Measurements from ENCODE around the gene KLF3.

DNA sequence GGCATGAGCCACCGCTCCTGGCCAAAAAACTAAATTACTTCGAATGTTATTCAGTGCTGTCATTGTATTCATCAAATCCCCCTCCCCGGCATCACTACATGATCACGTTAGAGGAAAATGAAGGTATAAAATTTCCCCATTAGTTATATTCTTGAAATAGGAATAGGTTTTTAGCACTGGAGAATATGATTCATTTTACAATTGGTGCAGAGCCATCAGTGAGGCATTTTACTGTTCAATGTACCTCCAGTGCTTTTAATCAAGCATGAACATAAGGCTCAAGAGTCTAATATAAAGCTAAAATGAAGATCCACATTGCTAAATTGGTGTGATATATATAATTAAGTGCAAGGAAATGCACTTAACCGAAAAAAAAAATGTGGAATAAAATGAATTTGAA is 18.3 kb downstream of the KLF3 start:
- TF ChIP-seq, protein P1, sequence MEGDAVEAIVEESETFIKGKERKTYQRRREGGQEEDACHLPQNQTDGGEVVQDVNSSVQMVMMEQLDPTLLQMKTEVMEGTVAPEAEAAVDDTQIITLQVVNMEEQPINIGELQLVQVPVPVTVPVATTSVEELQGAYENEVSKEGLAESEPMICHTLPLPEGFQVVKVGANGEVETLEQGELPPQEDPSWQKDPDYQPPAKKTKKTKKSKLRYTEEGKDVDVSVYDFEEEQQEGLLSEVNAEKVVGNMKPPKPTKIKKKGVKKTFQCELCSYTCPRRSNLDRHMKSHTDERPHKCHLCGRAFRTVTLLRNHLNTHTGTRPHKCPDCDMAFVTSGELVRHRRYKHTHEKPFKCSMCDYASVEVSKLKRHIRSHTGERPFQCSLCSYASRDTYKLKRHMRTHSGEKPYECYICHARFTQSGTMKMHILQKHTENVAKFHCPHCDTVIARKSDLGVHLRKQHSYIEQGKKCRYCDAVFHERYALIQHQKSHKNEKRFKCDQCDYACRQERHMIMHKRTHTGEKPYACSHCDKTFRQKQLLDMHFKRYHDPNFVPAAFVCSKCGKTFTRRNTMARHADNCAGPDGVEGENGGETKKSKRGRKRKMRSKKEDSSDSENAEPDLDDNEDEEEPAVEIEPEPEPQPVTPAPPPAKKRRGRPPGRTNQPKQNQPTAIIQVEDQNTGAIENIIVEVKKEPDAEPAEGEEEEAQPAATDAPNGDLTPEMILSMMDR (conservative IDR thresholded peaks at IDR 0.05; ENCODE audit: low read depth, low read length), result no peak
- no peak for TF ChIP-seq EZH2 (IDR thresholded peaks at IDR 0.05; ENCODE audit: low read length, unreplicated experiment)
